Mesendoderm (in vitro differentiated cells): ENCODE data around the gene PCDHB2.
"Not testable (repeated sequence)": the region's sequence is repeated elsewhere in the genome, so short reads cannot be mapped to it uniquely, and the experiment has no call there.

Source experiments
- DNase-seq: peaks from one replicate; pipeline ENCODE4 v3.0.0; 2013
- H2AK5ac ChIP-seq: 2 replicates; pipeline ENCODE4 v1.6.1; 2013; ENCODE audit warnings: low read length, inconsistent platforms
- H2BK120ac ChIP-seq: 2 replicates; pipeline ENCODE4 v1.6.1; 2013; ENCODE audit warnings: low read depth, mild to moderate bottlenecking, low read length, moderate library complexity, mixed read lengths
- H2BK15ac ChIP-seq: replicated peaks from 2 replicates; pipeline ENCODE4 v1.6.1; 2013; ENCODE audit warnings: low read depth, mild to moderate bottlenecking, moderate library complexity
- H2BK5ac ChIP-seq: 2 replicates; pipeline ENCODE4 v1.6.1; 2013; ENCODE audit warnings: low read length, inconsistent platforms
- H3K18ac ChIP-seq: 2 replicates; pipeline ENCODE4 v1.6.1; 2013; ENCODE audit warnings: mild to moderate bottlenecking, low read length, mixed read lengths
- H3K23ac ChIP-seq: one replicate; pipeline ENCODE4 v1.6.1; 2013; ENCODE audit warnings: low read length
- H3K27ac ChIP-seq: 2 replicates; pipeline ENCODE4 v1.5.1; 2013; ENCODE audit warnings: low read depth, mild to moderate bottlenecking, inconsistent platforms, low read length, moderate library complexity
- H3K27me3 ChIP-seq: 2 replicates; pipeline ENCODE4 v1.6.1; 2013; ENCODE audit warnings: low read length, control low read depth, mild to moderate bottlenecking, inconsistent platforms; ENCODE audit not compliant: insufficient read depth, poor library complexity
- H3K36me3 ChIP-seq: 2 replicates; pipeline ENCODE4 v1.6.1; 2013; ENCODE audit warnings: low read length, inconsistent platforms; ENCODE audit not compliant: control insufficient read depth, insufficient read depth
- H3K4ac ChIP-seq: one replicate; pipeline ENCODE4 v1.6.1; 2013; ENCODE audit warnings: low read depth, mild to moderate bottlenecking, low read length, moderate library complexity
- H3K4me1 ChIP-seq: 2 replicates; pipeline ENCODE4 v1.6.1; 2013; ENCODE audit warnings: low read depth, low read length, inconsistent platforms; ENCODE audit not compliant: control insufficient read depth
- H3K4me2 ChIP-seq: 2 replicates; pipeline ENCODE4 v1.6.1; 2013; ENCODE audit warnings: low read length
- H3K4me3 ChIP-seq: 2 replicates; pipeline ENCODE4 v1.5.1; 2013; ENCODE audit warnings: mild to moderate bottlenecking, low read length
- H3K56ac ChIP-seq: one replicate; pipeline ENCODE4 v1.6.1; 2013; ENCODE audit warnings: low read length
- H3K79me1 ChIP-seq: 2 replicates; pipeline ENCODE4 v1.6.1; 2013; ENCODE audit warnings: low read length, inconsistent platforms
- H3K79me2 ChIP-seq: 2 replicates; pipeline ENCODE4 v1.6.1; 2013; ENCODE audit warnings: mild to moderate bottlenecking, low read length; ENCODE audit not compliant: control insufficient read depth, insufficient read depth
- H3K9ac ChIP-seq: 2 replicates; pipeline ENCODE4 v1.6.1; 2013; ENCODE audit warnings: low read length, inconsistent platforms
- H4K5ac ChIP-seq: one replicate; pipeline ENCODE4 v1.6.1; 2013; ENCODE audit warnings: low read length
- H4K8ac ChIP-seq: one replicate; pipeline ENCODE4 v1.6.1; 2013; ENCODE audit warnings: low read depth, mild to moderate bottlenecking, control low read depth, low read length, moderate library complexity
- WGBS: extraction: QIAGEN DNeasy Blood & Tissue Kit; methylation state at CpG from one replicate; pipeline ENCODE4 v1.1.7; 2013; ENCODE audit warnings: low lambda C conversion rate, missing lambda C conversion rate; ENCODE audit not compliant: insufficient coverage; ENCODE audit errors: extremely low coverage; 5-methylcytosine and 5-hydroxymethylcytosine counted together

PCDHB2 gene

DNA sequence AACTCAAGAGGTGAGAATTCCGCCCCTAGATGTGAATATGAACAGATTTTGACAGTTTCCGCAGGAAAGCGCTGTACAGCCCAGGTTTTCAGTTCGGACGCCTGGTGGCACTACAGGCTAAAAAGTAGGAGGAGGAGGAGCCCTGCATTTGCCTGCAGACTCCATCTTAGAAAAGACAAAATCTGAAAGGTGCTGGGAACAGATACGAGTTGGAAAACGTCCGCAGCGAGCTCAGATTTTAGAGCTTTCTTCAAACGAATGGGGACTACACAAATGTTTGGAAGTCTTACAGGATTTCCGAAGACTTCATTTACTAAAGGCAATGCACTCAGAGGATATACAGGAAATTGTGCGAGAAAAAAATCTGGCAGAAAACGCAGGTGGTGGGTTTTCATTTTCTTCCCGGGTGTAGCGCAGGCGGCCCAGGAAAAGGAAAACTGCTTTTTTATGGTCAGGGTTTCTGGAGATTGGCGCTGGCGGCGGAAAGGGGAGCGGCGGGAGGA, 9.9 kb upstream of the PCDHB2 start:
- H3K4me2 ChIP-seq: no peak overlapping the region
- H2BK15ac ChIP-seq: peak overlapping the region; percentile 36
- no CpG with 5 or more reads among the region's 21 CpGs for WGBS
- no peak overlapping the region for H3K4ac ChIP-seq
- no peak overlapping the region for H4K5ac ChIP-seq
- peak overlapping the region; percentile 45 for H2BK120ac ChIP-seq
- H3K79me1 ChIP-seq: no peaks in the 10 kb centered on the region
- no peak overlapping the region for H3K27ac ChIP-seq
- DNase-seq: peak; percentile 82
- peak overlapping the region; percentile 87 for H3K18ac ChIP-seq
- H3K79me2 ChIP-seq: no peaks in the 10 kb centered on the region
- H3K4me1 ChIP-seq: no peaks in the 10 kb centered on the region
- no peak overlapping the region for H2BK5ac ChIP-seq
- peak overlapping the region; percentile 66 for H3K9ac ChIP-seq
- H3K36me3 ChIP-seq: no peaks in the 10 kb centered on the region
- H4K8ac ChIP-seq: peak overlapping the region; percentile 99
- peak overlapping the region; percentile 72 for H3K56ac ChIP-seq
- no peaks in the 10 kb centered on the region for H3K27me3 ChIP-seq
- H2AK5ac ChIP-seq: no peak overlapping the region
- no peak overlapping the region for H3K23ac ChIP-seq
- peak overlapping the region; percentile 37 for H3K4me3 ChIP-seq

DNA sequence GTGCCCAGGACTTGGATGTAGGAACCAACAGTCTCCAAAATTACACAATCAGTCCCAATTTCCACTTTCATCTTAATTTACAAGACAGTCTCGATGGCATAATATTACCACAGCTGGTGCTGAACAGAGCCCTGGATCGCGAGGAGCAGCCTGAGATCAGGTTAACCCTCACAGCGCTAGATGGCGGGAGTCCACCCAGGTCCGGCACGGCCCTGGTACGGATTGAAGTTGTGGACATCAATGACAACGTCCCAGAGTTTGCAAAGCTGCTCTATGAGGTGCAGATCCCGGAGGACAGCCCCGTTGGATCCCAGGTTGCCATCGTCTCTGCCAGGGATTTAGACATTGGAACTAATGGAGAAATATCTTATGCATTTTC, 837 bp downstream of the PCDHB2 start:
- Histone ChIP-seq H4K5ac (no peak overlapping the region), H3K79me2 (peaks cover 3% of the 10 kb centered on the region), H2BK120ac (no peak overlapping the region), H2BK15ac (no peak overlapping the region), H2AK5ac (no peak overlapping the region), H3K4ac (no peak overlapping the region), H3K4me3 (peak overlapping the region; percentile 89), H3K27me3 (no peaks in the 10 kb centered on the region), H3K23ac (no peak overlapping the region), H3K56ac (peak overlapping the region; percentile 98), H3K9ac (peak overlapping the region; percentile 94), H3K36me3 (no peaks in the 10 kb centered on the region), H2BK5ac (no peak overlapping the region), H3K18ac (no peak overlapping the region), H4K8ac (no peak overlapping the region), H3K27ac (no peak overlapping the region), H3K79me1 (no peaks in the 10 kb centered on the region), H3K4me1 (peaks cover 1% of the 10 kb centered on the region), H3K4me2 (peak overlapping the region; percentile 57)
- WGBS: no CpG with 5 or more reads among the region's 12 CpGs
- DNase-seq: peak; percentile 17

- not testable (repeated sequence) for H2BK15ac ChIP-seq, H2BK120ac ChIP-seq, H3K36me3 ChIP-seq, H3K27me3 ChIP-seq, H3K56ac ChIP-seq, H3K23ac ChIP-seq, DNase-seq, H3K4me2 ChIP-seq, H3K79me1 ChIP-seq, H4K8ac ChIP-seq, H3K18ac ChIP-seq, H4K5ac ChIP-seq, H3K27ac ChIP-seq, H2AK5ac ChIP-seq, H2BK5ac ChIP-seq, H3K4ac ChIP-seq, H3K79me2 ChIP-seq, H3K9ac ChIP-seq, H3K4me3 ChIP-seq, H3K4me1 ChIP-seq
- WGBS: no CpG with 5 or more reads among the region's 46 CpGs
Measured at GRCh38 chr5:141096181-141096580, 1.8 kb downstream of the PCDHB2 start.

- H3K4ac ChIP-seq, H3K9ac ChIP-seq, H3K56ac ChIP-seq, H3K79me2 ChIP-seq, H3K27ac ChIP-seq, H2BK5ac ChIP-seq, H3K4me3 ChIP-seq, H2BK15ac ChIP-seq, DNase-seq, H3K79me1 ChIP-seq, H4K8ac ChIP-seq, H3K4me1 ChIP-seq, H2AK5ac ChIP-seq, H4K5ac ChIP-seq, H3K4me2 ChIP-seq, H3K18ac ChIP-seq, H3K36me3 ChIP-seq, H2BK120ac ChIP-seq, H3K23ac ChIP-seq, H3K27me3 ChIP-seq: not testable (repeated sequence)
- no CpG with 5 or more reads among the region's 38 CpGs for WGBS
Measured at GRCh38 chr5:141096586-141096985, 2.2 kb downstream of the PCDHB2 start.

GRCh38 chr5:141100243-141100805, 5.9 kb downstream of the PCDHB2 start, which contains the start of gene PCDHB3:
Gene PCDHB3, plus strand, starts transcription at chr5:141100473. Its CDS starts 177 bp downstream, at chr5:141100650.
- H3K79me1 ChIP-seq: no peaks in the 10 kb centered on the region
- H3K4me3 ChIP-seq: no peak within 1 kb of the TSS
- no peak within 1 kb of the TSS for H2AK5ac ChIP-seq
- H3K36me3 ChIP-seq: no peaks in the 10 kb centered on the region
- H2BK15ac ChIP-seq: no peak within 1 kb of the TSS
- H3K56ac ChIP-seq: no peak within 1 kb of the TSS
- H4K5ac ChIP-seq: no peak within 1 kb of the TSS
- no peak within 1 kb of the TSS for H3K18ac ChIP-seq
- no peaks in the 10 kb centered on the region for H3K27me3 ChIP-seq
- no peak within 1 kb of the TSS for H2BK5ac ChIP-seq
- H3K4me2 ChIP-seq: no peak within 1 kb of the TSS
- no CpG with 5 or more reads among the region's 19 CpGs for WGBS
- H3K23ac ChIP-seq: no peak within 1 kb of the TSS
- no peak within 1 kb of the TSS for H4K8ac ChIP-seq
- H3K4me1 ChIP-seq: peaks cover 1% of the 10 kb centered on the region
- H3K9ac ChIP-seq: no peak within 1 kb of the TSS
- H3K4ac ChIP-seq: no peak within 1 kb of the TSS
- no peak within 1 kb of the TSS for H3K27ac ChIP-seq
- peak; percentile 85 for DNase-seq
- peaks cover 3% of the 10 kb centered on the region for H3K79me2 ChIP-seq
- H2BK120ac ChIP-seq: no peak within 1 kb of the TSS

GRCh38 chr5:141101059-141101458, 6.6 kb downstream of the PCDHB2 start:
- H2AK5ac ChIP-seq: no peak overlapping the region
- H3K36me3 ChIP-seq: no peaks in the 10 kb centered on the region
- H4K5ac ChIP-seq: no peak overlapping the region
- H3K79me1 ChIP-seq: no peaks in the 10 kb centered on the region
- no peak overlapping the region for H3K23ac ChIP-seq
- no peak overlapping the region for H3K4ac ChIP-seq
- H3K4me1 ChIP-seq: no peaks in the 10 kb centered on the region
- no peak for DNase-seq
- H3K4me2 ChIP-seq: no peak overlapping the region
- no peak overlapping the region for H3K18ac ChIP-seq
- H2BK5ac ChIP-seq: no peak overlapping the region
- H3K27ac ChIP-seq: no peak overlapping the region
- H3K4me3 ChIP-seq: no peak overlapping the region
- H2BK15ac ChIP-seq: no peak overlapping the region
- no peak overlapping the region for H2BK120ac ChIP-seq
- no peak overlapping the region for H3K56ac ChIP-seq
- H3K9ac ChIP-seq: no peak overlapping the region
- H3K79me2 ChIP-seq: no peaks in the 10 kb centered on the region
- no CpG with 5 or more reads among the region's 20 CpGs for WGBS
- H4K8ac ChIP-seq: no peak overlapping the region
- H3K27me3 ChIP-seq: no peaks in the 10 kb centered on the region
